WI38 (cell line): ENCODE data around the gene MEGF11.

ENCODE experiments used
- H3K4me3 ChIP-seq: 2 replicates; pipeline ENCODE4 v1.5.1; 2011; ENCODE audit warnings: low read depth, mild to moderate bottlenecking, control low read depth, low read length
- TF ChIP-seq, protein P1 (sequence below): IDR thresholded peaks from 2 replicates; pipeline ENCODE4 v1.5.1; 2012; ENCODE audit warnings: low read depth, mild to moderate bottlenecking, control low read depth, low read length

The MEGF11 gene

DNA sequence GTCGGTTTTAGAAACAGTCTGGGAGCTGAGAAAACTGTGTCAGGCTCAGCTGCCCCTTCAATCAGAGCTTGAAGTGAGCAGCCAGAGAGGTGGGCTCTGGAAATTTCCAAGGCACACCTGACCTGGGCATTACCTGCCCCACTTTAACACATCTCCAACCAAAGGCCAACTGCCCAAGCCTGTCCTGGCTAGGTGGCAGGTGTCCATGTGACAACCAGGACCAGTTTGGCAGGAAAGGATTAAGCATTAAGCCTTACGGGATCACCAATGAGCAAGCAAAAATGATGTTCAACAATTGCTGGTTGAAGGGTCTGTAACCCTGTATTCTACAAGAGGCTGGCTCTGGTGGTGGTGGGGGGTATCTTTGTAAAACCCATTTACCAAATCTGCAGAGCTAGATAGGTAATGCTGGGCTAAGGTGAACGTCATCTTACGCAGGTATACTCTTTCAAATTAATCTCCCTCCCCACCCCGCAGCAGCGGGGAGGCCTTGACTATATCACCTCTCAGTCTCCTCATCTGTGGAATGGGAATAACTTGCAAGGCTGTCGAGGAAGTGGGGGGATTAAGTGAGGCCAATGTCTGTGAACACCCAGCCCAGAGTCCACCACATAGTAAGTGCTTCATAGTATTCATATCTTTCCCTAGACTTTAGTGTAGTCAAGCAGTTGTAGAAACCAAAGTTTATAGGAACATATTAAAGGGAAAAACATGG, 183.2 kb downstream of the MEGF11 start:
- TF ChIP-seq, protein P1, sequence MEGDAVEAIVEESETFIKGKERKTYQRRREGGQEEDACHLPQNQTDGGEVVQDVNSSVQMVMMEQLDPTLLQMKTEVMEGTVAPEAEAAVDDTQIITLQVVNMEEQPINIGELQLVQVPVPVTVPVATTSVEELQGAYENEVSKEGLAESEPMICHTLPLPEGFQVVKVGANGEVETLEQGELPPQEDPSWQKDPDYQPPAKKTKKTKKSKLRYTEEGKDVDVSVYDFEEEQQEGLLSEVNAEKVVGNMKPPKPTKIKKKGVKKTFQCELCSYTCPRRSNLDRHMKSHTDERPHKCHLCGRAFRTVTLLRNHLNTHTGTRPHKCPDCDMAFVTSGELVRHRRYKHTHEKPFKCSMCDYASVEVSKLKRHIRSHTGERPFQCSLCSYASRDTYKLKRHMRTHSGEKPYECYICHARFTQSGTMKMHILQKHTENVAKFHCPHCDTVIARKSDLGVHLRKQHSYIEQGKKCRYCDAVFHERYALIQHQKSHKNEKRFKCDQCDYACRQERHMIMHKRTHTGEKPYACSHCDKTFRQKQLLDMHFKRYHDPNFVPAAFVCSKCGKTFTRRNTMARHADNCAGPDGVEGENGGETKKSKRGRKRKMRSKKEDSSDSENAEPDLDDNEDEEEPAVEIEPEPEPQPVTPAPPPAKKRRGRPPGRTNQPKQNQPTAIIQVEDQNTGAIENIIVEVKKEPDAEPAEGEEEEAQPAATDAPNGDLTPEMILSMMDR = no peak
- H3K4me3 ChIP-seq = no peak overlapping the region

DNA sequence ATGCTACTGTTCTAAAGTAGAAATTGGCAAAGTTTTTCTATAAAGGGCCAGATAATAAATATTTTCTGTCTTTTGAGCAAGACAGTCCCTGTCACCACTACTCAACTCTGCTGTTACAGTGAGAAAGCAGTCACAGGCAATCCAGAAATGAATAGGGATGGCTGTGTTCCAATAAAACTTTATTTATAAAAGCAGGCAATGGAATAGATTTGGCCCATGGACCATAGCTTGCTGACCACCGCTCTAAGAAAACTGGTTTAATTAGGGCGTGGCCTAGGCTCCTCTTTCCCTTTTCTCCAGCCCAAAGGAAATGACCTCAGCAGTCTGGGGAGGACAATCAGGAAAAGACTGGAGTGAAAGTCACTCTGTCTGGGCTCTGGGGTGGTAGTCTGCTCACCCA, 183.8 kb downstream of the MEGF11 start:
- TF ChIP-seq, protein P1 = no peak
- H3K4me3 ChIP-seq = no peak overlapping the region

DNA sequence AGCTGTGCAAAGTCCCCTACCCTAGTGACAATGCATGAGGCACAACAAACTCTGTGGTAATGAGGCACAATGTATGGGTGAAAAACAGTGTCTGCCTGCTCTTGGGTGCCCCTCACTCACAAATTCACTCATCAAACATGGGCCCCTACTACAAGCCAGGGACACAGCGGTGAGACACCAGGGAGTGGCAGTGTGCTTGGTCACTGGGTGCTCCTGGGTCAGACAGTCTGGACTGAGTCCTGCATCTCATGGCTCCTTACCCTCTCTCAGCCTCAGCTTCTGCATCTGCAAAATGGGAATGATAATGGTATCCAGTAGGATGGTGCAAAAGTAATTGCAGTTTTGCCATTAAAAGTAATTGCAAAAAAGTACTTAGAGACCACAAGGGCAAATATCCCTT, 184.7 kb downstream of the MEGF11 start:
- H3K4me3 ChIP-seq = no peak overlapping the region
- TF ChIP-seq, protein P1 = no peak

DNA sequence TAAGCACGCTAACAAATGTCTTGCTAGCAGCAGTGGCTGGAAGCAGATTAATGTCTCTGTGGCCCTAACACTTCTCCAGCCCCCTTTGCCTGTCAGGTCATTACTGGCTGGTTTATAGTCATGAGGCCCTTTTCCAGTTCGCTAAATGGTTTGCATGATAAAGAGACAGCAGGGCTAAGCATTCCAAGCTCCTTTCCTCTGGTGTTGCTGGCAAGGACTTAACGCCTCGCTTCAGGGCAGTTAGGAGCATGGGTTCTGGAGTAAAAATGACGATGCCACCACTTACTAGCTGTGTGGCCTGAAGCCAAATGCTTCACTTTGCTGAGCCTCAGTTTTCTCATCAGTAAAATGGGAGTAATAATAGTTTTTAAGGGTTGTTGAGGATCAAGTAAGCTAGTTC, 185.9 kb downstream of the MEGF11 start:
- TF ChIP-seq, protein P1 = no peak
- H3K4me3 ChIP-seq = no peak overlapping the region

DNA sequence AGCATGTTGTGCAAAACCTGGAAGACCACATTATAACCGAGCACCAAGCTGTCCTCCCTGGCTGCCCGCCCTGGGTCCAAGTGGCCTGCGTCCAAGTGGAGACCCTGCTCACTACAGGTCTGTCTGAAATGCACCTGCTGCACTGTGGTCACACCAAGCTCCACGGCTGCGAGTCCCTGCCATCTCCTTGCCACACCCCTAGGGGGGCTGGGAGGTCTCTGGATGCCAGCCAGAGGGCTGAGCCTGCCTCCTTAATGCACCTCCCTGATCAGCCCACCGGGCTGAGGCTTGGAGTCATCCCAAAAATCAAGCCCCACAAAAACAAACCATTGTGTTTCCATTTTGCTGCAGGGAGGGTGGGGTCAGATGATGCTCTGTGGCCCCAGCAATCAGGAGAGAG, 187.1 kb downstream of the MEGF11 start:
- TF ChIP-seq, protein P1 = no peak
- no peak overlapping the region for H3K4me3 ChIP-seq

DNA sequence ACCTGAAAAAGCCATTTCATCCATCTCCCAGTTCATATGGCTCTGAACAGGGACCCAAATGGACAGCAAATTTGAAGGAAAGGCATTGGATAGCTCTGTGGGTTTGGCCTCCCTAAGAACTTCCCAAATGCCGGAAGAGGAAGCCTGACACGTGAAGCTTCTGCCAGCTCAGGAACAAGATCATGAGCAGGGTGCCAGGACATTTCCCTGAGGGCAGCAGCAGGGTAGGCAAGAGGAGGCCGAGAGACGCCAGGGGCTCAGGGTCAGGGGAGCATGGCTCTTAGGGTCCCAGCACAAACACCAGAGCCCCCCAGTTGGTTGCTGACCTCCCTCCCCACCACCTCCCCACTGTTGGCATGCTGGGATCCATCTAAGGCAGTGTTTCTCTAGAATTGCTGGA, 187.5 kb downstream of the MEGF11 start:
- TF ChIP-seq, protein P1 = no peak
- H3K4me3 ChIP-seq = no peak overlapping the region

DNA sequence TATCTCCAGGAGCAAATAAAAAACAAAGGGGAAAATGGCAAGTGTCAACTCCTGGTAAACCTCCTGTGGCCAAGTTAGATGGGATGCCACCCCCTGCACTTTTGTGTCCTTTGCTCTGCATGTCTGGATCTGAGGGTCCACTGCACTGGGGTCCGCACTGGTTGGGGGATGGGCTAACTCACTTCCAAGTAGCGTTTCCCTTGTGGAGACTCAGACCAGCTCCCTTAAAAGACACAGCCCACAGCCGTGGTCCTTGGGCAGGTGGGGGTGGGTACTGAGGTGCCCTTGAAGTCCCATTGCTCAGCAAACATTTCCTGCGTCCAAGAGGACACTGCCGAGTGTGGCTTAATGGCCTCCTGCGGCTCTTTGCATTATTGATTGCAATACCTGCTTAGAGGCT, 188.2 kb downstream of the MEGF11 start:
- H3K4me3 ChIP-seq = no peak overlapping the region
- TF ChIP-seq, protein P1 = no peak
